ENCODE measurements around the gene LONP2. TPM values are rescaled to one million over a fixed set of nuclear protein-coding genes. Genes with fewer than 3 reads are reported as not detected.

The LONP2 gene
- polyA plus RNA-seq, 2 of the 4 experiments (the other 2 are of a cell fraction), result 27.8 to 51.3 TPM

DNA sequence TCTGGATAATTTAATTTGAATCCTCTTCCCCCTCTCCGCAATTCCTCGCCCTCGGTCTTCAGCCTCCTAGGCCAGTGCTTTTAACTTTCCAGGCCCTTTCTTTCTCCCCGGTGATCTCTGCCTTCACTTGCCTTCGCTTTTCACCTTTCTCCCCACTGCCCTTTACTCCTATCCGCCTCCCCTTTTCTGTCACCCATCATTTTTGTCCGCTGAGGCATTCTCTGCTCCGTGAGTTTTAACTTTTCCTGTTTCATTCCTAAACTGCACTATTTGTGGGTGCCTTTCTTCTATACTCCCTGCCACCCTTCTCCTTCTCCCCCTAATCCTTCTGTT is 729 bp downstream of the LONP2 start (continued):
- TF ChIP-seq, protein P1, sequence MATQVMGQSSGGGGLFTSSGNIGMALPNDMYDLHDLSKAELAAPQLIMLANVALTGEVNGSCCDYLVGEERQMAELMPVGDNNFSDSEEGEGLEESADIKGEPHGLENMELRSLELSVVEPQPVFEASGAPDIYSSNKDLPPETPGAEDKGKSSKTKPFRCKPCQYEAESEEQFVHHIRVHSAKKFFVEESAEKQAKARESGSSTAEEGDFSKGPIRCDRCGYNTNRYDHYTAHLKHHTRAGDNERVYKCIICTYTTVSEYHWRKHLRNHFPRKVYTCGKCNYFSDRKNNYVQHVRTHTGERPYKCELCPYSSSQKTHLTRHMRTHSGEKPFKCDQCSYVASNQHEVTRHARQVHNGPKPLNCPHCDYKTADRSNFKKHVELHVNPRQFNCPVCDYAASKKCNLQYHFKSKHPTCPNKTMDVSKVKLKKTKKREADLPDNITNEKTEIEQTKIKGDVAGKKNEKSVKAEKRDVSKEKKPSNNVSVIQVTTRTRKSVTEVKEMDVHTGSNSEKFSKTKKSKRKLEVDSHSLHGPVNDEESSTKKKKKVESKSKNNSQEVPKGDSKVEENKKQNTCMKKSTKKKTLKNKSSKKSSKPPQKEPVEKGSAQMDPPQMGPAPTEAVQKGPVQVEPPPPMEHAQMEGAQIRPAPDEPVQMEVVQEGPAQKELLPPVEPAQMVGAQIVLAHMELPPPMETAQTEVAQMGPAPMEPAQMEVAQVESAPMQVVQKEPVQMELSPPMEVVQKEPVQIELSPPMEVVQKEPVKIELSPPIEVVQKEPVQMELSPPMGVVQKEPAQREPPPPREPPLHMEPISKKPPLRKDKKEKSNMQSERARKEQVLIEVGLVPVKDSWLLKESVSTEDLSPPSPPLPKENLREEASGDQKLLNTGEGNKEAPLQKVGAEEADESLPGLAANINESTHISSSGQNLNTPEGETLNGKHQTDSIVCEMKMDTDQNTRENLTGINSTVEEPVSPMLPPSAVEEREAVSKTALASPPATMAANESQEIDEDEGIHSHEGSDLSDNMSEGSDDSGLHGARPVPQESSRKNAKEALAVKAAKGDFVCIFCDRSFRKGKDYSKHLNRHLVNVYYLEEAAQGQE (IDR thresholded peaks at IDR 0.05), result no peak
- TF ChIP-seq, protein P2, sequence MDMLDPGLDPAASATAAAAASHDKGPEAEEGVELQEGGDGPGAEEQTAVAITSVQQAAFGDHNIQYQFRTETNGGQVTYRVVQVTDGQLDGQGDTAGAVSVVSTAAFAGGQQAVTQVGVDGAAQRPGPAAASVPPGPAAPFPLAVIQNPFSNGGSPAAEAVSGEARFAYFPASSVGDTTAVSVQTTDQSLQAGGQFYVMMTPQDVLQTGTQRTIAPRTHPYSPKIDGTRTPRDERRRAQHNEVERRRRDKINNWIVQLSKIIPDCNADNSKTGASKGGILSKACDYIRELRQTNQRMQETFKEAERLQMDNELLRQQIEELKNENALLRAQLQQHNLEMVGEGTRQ (IDR thresholded peaks at IDR 0.05), result no peak
- TF ChIP-seq, protein P3, sequence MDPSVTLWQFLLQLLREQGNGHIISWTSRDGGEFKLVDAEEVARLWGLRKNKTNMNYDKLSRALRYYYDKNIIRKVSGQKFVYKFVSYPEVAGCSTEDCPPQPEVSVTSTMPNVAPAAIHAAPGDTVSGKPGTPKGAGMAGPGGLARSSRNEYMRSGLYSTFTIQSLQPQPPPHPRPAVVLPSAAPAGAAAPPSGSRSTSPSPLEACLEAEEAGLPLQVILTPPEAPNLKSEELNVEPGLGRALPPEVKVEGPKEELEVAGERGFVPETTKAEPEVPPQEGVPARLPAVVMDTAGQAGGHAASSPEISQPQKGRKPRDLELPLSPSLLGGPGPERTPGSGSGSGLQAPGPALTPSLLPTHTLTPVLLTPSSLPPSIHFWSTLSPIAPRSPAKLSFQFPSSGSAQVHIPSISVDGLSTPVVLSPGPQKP (IDR thresholded peaks at IDR 0.05; ENCODE audit: low read depth, low read length), result no peak
- TF ChIP-seq ZC3H11A (IDR thresholded peaks at IDR 0.05) (no peak), HDAC2 (IDR thresholded peaks at IDR 0.05) (no peak), ZSCAN20 (CRISPR knock-in tag; IDR thresholded peaks at IDR 0.05) (no peak)

DNA sequence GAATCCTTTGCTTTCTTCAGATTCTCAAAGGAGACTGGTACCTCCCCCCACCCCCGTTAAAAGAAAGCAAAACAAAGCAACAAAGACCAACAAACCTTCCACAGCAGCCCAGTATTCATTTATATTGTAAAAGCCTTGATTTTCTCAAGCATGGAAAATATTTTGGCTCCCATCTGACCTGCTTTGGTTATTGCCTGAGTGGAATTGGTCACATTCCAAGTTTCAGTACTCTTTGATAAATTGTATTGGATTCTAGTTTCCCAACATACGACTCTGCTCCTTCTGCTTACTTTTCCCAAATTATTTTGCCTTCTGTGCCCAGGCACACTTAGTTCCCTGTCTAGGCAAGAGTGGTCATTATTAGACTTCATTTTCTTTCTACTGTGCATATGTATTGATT is 2.0 kb downstream of the LONP2 start:
- CTCF ChIA-PET, result interaction anchor here (0.6 to 1.0 kb wide), 2 partner anchors 15 to 81 kb away, joined by 3 read pairs; no protein-coding TSS in a partner anchor
- DNase-seq (ENCODE audit: low read depth in 1 of 2, low spot score in 1 of 2) (no peak), ATAC-seq (no peak), FAIRE-seq (no peak)
- Histone ChIP-seq H3K4me3 (no peak overlapping the region), H3K4me1 (peaks cover 13% of the 10 kb centered on the region), H3K9me3 (no peaks in the 10 kb centered on the region), H3K4me2 (peak overlapping the region; percentile 93), H3K27ac (no peak overlapping the region)
- TF ChIP-seq RFX5 (IDR thresholded peaks at IDR 0.05) (no peak), RCOR1 (IDR thresholded peaks at IDR 0.05; ENCODE audit: low read depth, low read length) (no peak), FOSB (CRISPR knock-in tag; IDR thresholded peaks at IDR 0.05) (no peak), SMC3 (IDR thresholded peaks at IDR 0.05) (no peak), TP53 (CRISPR knock-in tag; IDR thresholded peaks at IDR 0.05) (no peak), CEBPB (IDR thresholded peaks at IDR 0.05) (no peak), SREBF2 (IDR thresholded peaks at IDR 0.05) (no peak), KDM1A (IDR thresholded peaks at IDR 0.05; ENCODE audit: low read depth) (no peak), JUNB (IDR thresholded peaks at IDR 0.05) (no peak), CBX2 (IDR thresholded peaks at IDR 0.05; ENCODE audit: borderline replicate concordance, low read depth) (no peak), MAZ (IDR thresholded peaks at IDR 0.05; ENCODE audit: borderline replicate concordance, low read depth, low read length) (no peak)
- TF ChIP-seq, protein P4, sequence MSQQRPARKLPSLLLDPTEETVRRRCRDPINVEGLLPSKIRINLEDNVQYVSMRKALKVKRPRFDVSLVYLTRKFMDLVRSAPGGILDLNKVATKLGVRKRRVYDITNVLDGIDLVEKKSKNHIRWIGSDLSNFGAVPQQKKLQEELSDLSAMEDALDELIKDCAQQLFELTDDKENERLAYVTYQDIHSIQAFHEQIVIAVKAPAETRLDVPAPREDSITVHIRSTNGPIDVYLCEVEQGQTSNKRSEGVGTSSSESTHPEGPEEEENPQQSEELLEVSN (IDR thresholded peaks at IDR 0.05; ENCODE audit: borderline replicate concordance, low read depth), result no peak
- TF ChIP-seq, protein P5, sequence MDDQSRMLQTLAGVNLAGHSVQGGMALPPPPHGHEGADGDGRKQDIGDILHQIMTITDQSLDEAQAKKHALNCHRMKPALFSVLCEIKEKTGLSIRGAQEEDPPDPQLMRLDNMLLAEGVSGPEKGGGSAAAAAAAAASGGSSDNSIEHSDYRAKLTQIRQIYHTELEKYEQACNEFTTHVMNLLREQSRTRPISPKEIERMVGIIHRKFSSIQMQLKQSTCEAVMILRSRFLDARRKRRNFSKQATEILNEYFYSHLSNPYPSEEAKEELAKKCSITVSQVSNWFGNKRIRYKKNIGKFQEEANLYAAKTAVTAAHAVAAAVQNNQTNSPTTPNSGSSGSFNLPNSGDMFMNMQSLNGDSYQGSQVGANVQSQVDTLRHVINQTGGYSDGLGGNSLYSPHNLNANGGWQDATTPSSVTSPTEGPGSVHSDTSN (IDR thresholded peaks at IDR 0.05), result no peak
- POLR2A ChIA-PET, result no interaction called here
- WGBS (ENCODE audit: missing lambda C conversion rate), result 70% methylated on average over 2 of the region's 2 CpGs

DNA sequence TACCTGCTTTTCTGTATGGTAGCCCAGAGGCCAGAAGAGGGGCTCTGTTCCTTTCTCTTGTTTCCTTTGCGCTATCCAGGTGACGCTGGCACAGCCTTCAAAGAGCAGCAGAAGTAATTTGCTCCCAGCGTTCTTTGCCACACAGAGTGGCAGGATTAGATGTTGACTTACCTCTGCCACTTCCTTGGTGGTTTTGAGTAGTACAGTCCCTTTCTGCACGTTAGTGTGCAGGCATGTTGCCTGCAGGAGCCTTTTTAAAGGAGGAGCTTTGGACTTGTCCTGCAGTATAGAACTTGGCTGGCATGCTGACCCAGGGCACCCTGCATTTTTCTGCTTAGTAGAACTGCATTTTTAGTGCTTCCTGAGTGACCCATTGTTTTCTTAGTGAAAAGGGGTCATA is 3.2 kb downstream of the LONP2 start, which contains the start of gene ABCC11:
Gene ABCC11, minus strand, starts transcription at position 229 of the 400 bp plus-strand sequence. CDS start 15,618 bp downstream, outside the sequence.
- H3K9me3 ChIP-seq, result no peaks in the 10 kb centered on the region
- 65% methylated on average over 4 of the region's 4 CpGs for WGBS (ENCODE audit: missing lambda C conversion rate)
- peak within 1 kb of the TSS; percentile 93; the same call in 2 of the 3 replicates for H3K4me2 ChIP-seq
- DNase-seq (ENCODE audit: low read depth in 1 of 2, low spot score in 1 of 2) (no peak), FAIRE-seq (no peak), ATAC-seq (no peak)
- CTCF ChIA-PET, result interaction anchor here (0.7 to 1.3 kb wide), 3 partner anchors 242 to 383 kb away, joined by 3 to 4 read pairs (median 4); no protein-coding TSS in a partner anchor
- H3K27ac ChIP-seq, result no peak within 1 kb of the TSS
- POLR2A ChIA-PET, result no interaction called here
- peaks cover 13% of the 10 kb centered on the region for H3K4me1 ChIP-seq
- no peak within 1 kb of the TSS for H3K4me3 ChIP-seq
- TF ChIP-seq GATA3 (IDR thresholded peaks at IDR 0.05; ENCODE audit: borderline replicate concordance), result no peak
- TF ChIP-seq KDM5A (IDR thresholded peaks at IDR 0.05), result no peak
- TF ChIP-seq CHD2 (IDR thresholded peaks at IDR 0.05; ENCODE audit: low read length, partially characterized antibody), result no peak
- TF ChIP-seq FOXS1 (CRISPR knock-in tag; IDR thresholded peaks at IDR 0.05), result no peak
- TF ChIP-seq SREBF2 (IDR thresholded peaks at IDR 0.05), result no peak
- no peak for TF ChIP-seq RARB (CRISPR knock-in tag; IDR thresholded peaks at IDR 0.05)
- TF ChIP-seq JUNB (IDR thresholded peaks at IDR 0.05), result no peak
- no peak for TF ChIP-seq HOXA7 (CRISPR knock-in tag; IDR thresholded peaks at IDR 0.05)
- TF ChIP-seq, protein P6, sequence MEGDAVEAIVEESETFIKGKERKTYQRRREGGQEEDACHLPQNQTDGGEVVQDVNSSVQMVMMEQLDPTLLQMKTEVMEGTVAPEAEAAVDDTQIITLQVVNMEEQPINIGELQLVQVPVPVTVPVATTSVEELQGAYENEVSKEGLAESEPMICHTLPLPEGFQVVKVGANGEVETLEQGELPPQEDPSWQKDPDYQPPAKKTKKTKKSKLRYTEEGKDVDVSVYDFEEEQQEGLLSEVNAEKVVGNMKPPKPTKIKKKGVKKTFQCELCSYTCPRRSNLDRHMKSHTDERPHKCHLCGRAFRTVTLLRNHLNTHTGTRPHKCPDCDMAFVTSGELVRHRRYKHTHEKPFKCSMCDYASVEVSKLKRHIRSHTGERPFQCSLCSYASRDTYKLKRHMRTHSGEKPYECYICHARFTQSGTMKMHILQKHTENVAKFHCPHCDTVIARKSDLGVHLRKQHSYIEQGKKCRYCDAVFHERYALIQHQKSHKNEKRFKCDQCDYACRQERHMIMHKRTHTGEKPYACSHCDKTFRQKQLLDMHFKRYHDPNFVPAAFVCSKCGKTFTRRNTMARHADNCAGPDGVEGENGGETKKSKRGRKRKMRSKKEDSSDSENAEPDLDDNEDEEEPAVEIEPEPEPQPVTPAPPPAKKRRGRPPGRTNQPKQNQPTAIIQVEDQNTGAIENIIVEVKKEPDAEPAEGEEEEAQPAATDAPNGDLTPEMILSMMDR (IDR thresholded peaks at IDR 0.05), result no peak
- TF ChIP-seq, protein P5 (IDR thresholded peaks at IDR 0.05), result no peak
- no peak for TF ChIP-seq ZC3H11A (IDR thresholded peaks at IDR 0.05)
- TF ChIP-seq BHLHE40 (IDR thresholded peaks at IDR 0.05; ENCODE audit: low read depth, low read length), result no peak
